ENCODE results near the gene ZDHHC13. TPM values are rescaled to one million over a fixed set of nuclear protein-coding genes. Genes with fewer than 3 reads are reported as not detected.

ZDHHC13 gene
- total and polyA plus RNA-seq, 10 of the 15 experiments (the other 5 are each of a cell fraction or from before 2014, with no cell fraction given), result 8.5 to 34.2 (median 20.4) TPM

DNA sequence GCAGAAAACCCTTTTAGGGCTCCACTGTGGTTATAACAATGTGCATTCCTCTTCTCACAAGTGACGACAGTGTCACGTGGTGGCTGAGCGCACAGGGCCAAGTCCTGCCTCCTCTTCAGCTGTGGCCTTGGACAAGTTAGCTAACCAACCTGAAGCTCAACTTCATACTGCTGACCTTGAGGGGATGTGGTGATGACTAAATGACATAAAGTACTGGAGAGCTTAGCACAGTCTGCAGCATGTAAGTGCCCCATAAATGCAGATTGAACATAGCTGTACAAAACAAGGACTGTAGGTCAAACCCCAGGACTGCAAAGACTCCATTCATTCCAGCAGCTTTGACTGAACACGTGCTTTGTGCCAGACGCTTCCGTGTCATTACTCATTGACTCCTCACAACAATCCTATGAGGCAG is 36.4 kb upstream of the ZDHHC13 start:
- intact Hi-C loops (cut with micrococcal nuclease; ENCODE audit: unreplicated experiment), result no loop called here
- SMC1A ChIA-PET (ENCODE audit: uncharacterized antibody, unreplicated experiment), result interaction anchor here (0.8 to 1.5 kb wide), 2 partner anchors 9 to 42 kb away, joined by 4 read pairs; no protein-coding TSS in a partner anchor
- WGBS (ENCODE audit: insufficient coverage, insufficient replicate concordance, low lambda C conversion rate, missing lambda C conversion rate), result 52% methylated on average over 6 of the region's 6 CpGs
- Histone ChIP-seq H3K4me1 (ENCODE audit: control insufficient read depth, insufficient read depth, low read length) (no peaks in the 10 kb centered on the region), H2AFZ (ENCODE audit: control insufficient read depth, low read depth, low read length) (no peak overlapping the region), H3K79me2 (ENCODE audit: control insufficient read depth, insufficient read depth, low read length) (no peaks in the 10 kb centered on the region), H3K36me3 (ENCODE audit: control insufficient read depth in 2 of 2, insufficient read depth in 2 of 2, low read length in 1 of 2) (no peaks in the 10 kb centered on the region), H3K9me3 (replicated peaks; ENCODE audit: control insufficient read depth, insufficient read depth, low read length) (no peaks in the 10 kb centered on the region), H3K27ac (ENCODE audit: control insufficient read depth, insufficient read depth) (no peak overlapping the region), H3K9ac (ENCODE audit: control insufficient read depth, insufficient read depth, low read length) (no peak overlapping the region), H3K27me3 (replicated peaks in 1 of 2; ENCODE audit: control insufficient read depth in 2 of 2, insufficient read depth in 2 of 2, low read length in 1 of 2) (no peaks in the 10 kb centered on the region; a peak in 1 of 4 replicates), H3K4me2 (ENCODE audit: control insufficient read depth, insufficient read depth) (no peak overlapping the region), H4K20me1 (ENCODE audit: control insufficient read depth, insufficient read depth) (peaks cover 2% of the 10 kb centered on the region; the same call in 1 of the 2 replicates), H3K4me3 (no peak overlapping the region)
- DNase-seq (ENCODE audit: low read depth, low spot score) (no peak), ATAC-seq (no peak; the same call in 2 of the 3 replicates), FAIRE-seq (no peak)
- POLR2A ChIA-PET, result interaction anchor here (0.6 kb wide), 1 partner anchor 14 kb away, joined by 3 read pairs; no protein-coding TSS in a partner anchor
- TF ChIP-seq POLR2A (IDR thresholded peaks at IDR 0.05; ENCODE audit: low read depth, low read length), result no peak
- no peak for TF ChIP-seq NRF1 (conservative IDR thresholded peaks at IDR 0.05; ENCODE audit: low read depth, low read length)
- TF ChIP-seq, protein P1, sequence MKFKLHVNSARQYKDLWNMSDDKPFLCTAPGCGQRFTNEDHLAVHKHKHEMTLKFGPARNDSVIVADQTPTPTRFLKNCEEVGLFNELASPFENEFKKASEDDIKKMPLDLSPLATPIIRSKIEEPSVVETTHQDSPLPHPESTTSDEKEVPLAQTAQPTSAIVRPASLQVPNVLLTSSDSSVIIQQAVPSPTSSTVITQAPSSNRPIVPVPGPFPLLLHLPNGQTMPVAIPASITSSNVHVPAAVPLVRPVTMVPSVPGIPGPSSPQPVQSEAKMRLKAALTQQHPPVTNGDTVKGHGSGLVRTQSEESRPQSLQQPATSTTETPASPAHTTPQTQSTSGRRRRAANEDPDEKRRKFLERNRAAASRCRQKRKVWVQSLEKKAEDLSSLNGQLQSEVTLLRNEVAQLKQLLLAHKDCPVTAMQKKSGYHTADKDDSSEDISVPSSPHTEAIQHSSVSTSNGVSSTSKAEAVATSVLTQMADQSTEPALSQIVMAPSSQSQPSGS (IDR thresholded peaks at IDR 0.05; ENCODE audit: low read length), result no peak
- no peak for TF ChIP-seq SMARCA5 (IDR thresholded peaks at IDR 0.05)
- no peak for TF ChIP-seq ESRRA (IDR thresholded peaks at IDR 0.05; ENCODE audit: low read length)
- TF ChIP-seq DPF2 (IDR thresholded peaks at IDR 0.05), result no peak
- TF ChIP-seq, protein P2, sequence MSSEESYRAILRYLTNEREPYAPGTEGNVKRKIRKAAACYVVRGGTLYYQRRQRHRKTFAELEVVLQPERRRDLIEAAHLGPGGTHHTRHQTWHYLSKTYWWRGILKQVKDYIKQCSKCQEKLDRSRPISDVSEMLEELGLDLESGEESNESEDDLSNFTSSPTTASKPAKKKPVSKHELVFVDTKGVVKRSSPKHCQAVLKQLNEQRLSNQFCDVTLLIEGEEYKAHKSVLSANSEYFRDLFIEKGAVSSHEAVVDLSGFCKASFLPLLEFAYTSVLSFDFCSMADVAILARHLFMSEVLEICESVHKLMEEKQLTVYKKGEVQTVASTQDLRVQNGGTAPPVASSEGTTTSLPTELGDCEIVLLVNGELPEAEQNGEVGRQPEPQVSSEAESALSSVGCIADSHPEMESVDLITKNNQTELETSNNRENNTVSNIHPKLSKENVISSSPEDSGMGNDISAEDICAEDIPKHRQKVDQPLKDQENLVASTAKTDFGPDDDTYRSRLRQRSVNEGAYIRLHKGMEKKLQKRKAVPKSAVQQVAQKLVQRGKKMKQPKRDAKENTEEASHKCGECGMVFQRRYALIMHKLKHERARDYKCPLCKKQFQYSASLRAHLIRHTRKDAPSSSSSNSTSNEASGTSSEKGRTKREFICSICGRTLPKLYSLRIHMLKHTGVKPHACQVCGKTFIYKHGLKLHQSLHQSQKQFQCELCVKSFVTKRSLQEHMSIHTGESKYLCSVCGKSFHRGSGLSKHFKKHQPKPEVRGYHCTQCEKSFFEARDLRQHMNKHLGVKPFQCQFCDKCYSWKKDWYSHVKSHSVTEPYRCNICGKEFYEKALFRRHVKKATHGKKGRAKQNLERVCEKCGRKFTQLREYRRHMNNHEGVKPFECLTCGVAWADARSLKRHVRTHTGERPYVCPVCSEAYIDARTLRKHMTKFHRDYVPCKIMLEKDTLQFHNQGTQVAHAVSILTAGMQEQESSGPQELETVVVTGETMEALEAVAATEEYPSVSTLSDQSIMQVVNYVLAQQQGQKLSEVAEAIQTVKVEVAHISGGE (CRISPR knock-in tag; IDR thresholded peaks at IDR 0.05), result no peak
- TF ChIP-seq RFX5 (IDR thresholded peaks at IDR 0.05; ENCODE audit: low read depth, low read length), result no peak
- TF ChIP-seq, protein P3, sequence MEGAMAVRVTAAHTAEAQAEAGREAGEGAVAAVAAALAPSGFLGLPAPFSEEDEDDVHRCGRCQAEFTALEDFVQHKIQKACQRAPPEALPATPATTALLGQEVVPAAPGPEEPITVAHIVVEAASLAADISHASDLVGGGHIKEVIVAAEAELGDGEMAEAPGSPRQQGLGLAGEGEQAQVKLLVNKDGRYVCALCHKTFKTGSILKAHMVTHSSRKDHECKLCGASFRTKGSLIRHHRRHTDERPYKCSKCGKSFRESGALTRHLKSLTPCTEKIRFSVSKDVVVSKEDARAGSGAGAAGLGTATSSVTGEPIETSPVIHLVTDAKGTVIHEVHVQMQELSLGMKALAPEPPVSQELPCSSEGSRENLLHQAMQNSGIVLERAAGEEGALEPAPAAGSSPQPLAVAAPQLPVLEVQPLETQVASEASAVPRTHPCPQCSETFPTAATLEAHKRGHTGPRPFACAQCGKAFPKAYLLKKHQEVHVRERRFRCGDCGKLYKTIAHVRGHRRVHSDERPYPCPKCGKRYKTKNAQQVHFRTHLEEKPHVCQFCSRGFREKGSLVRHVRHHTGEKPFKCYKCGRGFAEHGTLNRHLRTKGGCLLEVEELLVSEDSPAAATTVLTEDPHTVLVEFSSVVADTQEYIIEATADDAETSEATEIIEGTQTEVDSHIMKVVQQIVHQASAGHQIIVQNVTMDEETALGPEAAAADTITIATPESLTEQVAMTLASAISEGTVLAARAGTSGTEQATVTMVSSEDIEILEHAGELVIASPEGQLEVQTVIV (IDR thresholded peaks at IDR 0.05; ENCODE audit: borderline replicate concordance, partially characterized antibody), result no peak
- TF ChIP-seq NFYB (IDR thresholded peaks at IDR 0.05; ENCODE audit: insufficient read depth, low read depth, low read length), result no peak
- TF ChIP-seq SPI1 (IDR thresholded peaks at IDR 0.05; ENCODE audit: borderline replicate concordance, insufficient read depth, low read depth, low read length), result no peak
- no peak for TF ChIP-seq CEBPB (IDR thresholded peaks at IDR 0.05; ENCODE audit: borderline replicate concordance in 1 of 2, low read depth in 2 of 2, low read length in 2 of 2)
- no peak for TF ChIP-seq CHD4 (IDR thresholded peaks at IDR 0.05)
- TF ChIP-seq, protein P4, sequence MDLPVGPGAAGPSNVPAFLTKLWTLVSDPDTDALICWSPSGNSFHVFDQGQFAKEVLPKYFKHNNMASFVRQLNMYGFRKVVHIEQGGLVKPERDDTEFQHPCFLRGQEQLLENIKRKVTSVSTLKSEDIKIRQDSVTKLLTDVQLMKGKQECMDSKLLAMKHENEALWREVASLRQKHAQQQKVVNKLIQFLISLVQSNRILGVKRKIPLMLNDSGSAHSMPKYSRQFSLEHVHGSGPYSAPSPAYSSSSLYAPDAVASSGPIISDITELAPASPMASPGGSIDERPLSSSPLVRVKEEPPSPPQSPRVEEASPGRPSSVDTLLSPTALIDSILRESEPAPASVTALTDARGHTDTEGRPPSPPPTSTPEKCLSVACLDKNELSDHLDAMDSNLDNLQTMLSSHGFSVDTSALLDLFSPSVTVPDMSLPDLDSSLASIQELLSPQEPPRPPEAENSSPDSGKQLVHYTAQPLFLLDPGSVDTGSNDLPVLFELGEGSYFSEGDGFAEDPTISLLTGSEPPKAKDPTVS (IDR thresholded peaks at IDR 0.05; ENCODE audit: low read depth, low read length), result no peak
- TF ChIP-seq EED (IDR thresholded peaks at IDR 0.05; ENCODE audit: low read depth), result no peak
- no peak for TF ChIP-seq EGR1 (IDR thresholded peaks at IDR 0.05; ENCODE audit: borderline replicate concordance in 1 of 2, low read depth in 2 of 2, low read length in 2 of 2)
- TF ChIP-seq IRF4 (IDR thresholded peaks at IDR 0.05; ENCODE audit: low read depth, low read length), result no peak
- CTCF ChIA-PET, result interaction anchor here (1.0 to 3.2 kb wide), 3 partner anchors 9 to 477 kb away, joined by 3 to 15 read pairs (median 9); no protein-coding TSS in a partner anchor
- BruUV-seq (replicated peaks), result no TSS peak
- in situ Hi-C loops (cut with MboI), result no loop called here
- RAD21 ChIA-PET (ENCODE audit: unreplicated experiment), result interaction anchor here (1.1 to 1.4 kb wide), 3 partner anchors 10 to 160 kb away, joined by 3 read pairs; partner anchors contain the start of gene E2F8
